ENCODE data around the gene RALY. TPM values are rescaled to one million over a fixed set of nuclear protein-coding genes. Genes with fewer than 3 reads are reported as not detected.

RALY gene
- total and polyA plus RNA-seq, 2 donors (not counting 3 experiments of a cell fraction or from before 2014, with no cell fraction given), result 142 to 146 TPM

GRCh38 chr20:34078540-34078939 is 84.8 kb downstream of the RALY start:
- dilution Hi-C loops (cut with MboI; ENCODE audit: extremely low pct_ligation_motif_present, low sequenced_read_pairs), result no loop called here
- Histone ChIP-seq H4K20me1 (replicated peaks; ENCODE audit: control insufficient read depth, extremely low read depth, insufficient read depth, low read length) (no peaks in the 10 kb centered on the region), H3K9ac (replicated peaks; ENCODE audit: extremely low read depth, insufficient read depth, low read length) (no peak overlapping the region), H3K79me2 (ENCODE audit: control insufficient read depth, insufficient read depth, low read length) (peaks cover 3% of the 10 kb centered on the region), H3K27me3 (ENCODE audit: control insufficient read depth in 2 of 2, insufficient read depth in 2 of 2, low read length in 2 of 2) (no peaks in the 10 kb centered on the region), H3K4me3 (replicated peaks in 1 of 3; ENCODE audit: insufficient read depth in 1 of 3, low read depth in 1 of 3, low read length in 3 of 3) (no peak overlapping the region), H3K9me3 (replicated peaks; ENCODE audit: control insufficient read depth, insufficient read depth, low read length) (no peaks in the 10 kb centered on the region), H2AFZ (ENCODE audit: low read depth, low read length) (no peak overlapping the region), H3K36me3 (ENCODE audit: control insufficient read depth in 2 of 2, extremely low read depth in 1 of 2, insufficient read depth in 2 of 2, low read length in 2 of 2) (peaks cover 3 to 43% of the 10 kb centered on the region in 2 experiments), H3K4me2 (ENCODE audit: insufficient read depth, low read length) (no peak overlapping the region), H3K9me1 (replicated peaks; ENCODE audit: control insufficient read depth, extremely low read depth, insufficient read depth, low read length) (no peaks in the 10 kb centered on the region), H3K27ac (ENCODE audit: insufficient read depth, low read depth, low read length) (no peak overlapping the region), H3K4me1 (ENCODE audit: control insufficient read depth, extremely low read depth, insufficient read depth, low read length) (no peaks in the 10 kb centered on the region)
- TF ChIP-seq, protein P1, sequence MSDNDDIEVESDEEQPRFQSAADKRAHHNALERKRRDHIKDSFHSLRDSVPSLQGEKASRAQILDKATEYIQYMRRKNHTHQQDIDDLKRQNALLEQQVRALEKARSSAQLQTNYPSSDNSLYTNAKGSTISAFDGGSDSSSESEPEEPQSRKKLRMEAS (IDR thresholded peaks at IDR 0.05; ENCODE audit: insufficient read depth, insufficient read length), result no peak
- TF ChIP-seq POLR2AphosphoS5 (IDR thresholded peaks at IDR 0.05; ENCODE audit: insufficient read depth, low read depth, low read length), result no peak
- no peak for TF ChIP-seq GATA2 (IDR thresholded peaks at IDR 0.05; ENCODE audit: insufficient read depth, insufficient read length, low read depth, low read length)
- no peak for TF ChIP-seq JUN (IDR thresholded peaks at IDR 0.05; ENCODE audit: borderline replicate concordance, insufficient read depth, insufficient read length, low read depth)
- no peak for TF ChIP-seq POLR2A (IDR thresholded peaks at IDR 0.05; ENCODE audit: low read depth, low read length)
- no peak for TF ChIP-seq EZH2 (IDR thresholded peaks at IDR 0.05; ENCODE audit: borderline replicate concordance, low read depth, low read length, severe bottlenecking)
- TF ChIP-seq, protein P2, sequence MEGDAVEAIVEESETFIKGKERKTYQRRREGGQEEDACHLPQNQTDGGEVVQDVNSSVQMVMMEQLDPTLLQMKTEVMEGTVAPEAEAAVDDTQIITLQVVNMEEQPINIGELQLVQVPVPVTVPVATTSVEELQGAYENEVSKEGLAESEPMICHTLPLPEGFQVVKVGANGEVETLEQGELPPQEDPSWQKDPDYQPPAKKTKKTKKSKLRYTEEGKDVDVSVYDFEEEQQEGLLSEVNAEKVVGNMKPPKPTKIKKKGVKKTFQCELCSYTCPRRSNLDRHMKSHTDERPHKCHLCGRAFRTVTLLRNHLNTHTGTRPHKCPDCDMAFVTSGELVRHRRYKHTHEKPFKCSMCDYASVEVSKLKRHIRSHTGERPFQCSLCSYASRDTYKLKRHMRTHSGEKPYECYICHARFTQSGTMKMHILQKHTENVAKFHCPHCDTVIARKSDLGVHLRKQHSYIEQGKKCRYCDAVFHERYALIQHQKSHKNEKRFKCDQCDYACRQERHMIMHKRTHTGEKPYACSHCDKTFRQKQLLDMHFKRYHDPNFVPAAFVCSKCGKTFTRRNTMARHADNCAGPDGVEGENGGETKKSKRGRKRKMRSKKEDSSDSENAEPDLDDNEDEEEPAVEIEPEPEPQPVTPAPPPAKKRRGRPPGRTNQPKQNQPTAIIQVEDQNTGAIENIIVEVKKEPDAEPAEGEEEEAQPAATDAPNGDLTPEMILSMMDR (IDR thresholded peaks at IDR 0.05; ENCODE audit: extremely low read depth in 1 of 2, insufficient read depth in 1 of 2, low read depth in 1 of 2, low read length in 2 of 2), result no peak
- no peak for TF ChIP-seq FOS (IDR thresholded peaks at IDR 0.05; ENCODE audit: borderline replicate concordance, insufficient read depth, low read length)
- no peak for TF ChIP-seq MYC (IDR thresholded peaks at IDR 0.05; ENCODE audit: low read depth, low read length)
- FAIRE-seq (no peak), DNase-seq (ENCODE audit: low read depth, low spot score) (no peak)
- ChIA-PET POLR2A (no interaction called here), CTCF (interaction anchor here (1.3 kb wide), 1 partner anchor 216 kb away, joined by 5 read pairs; no protein-coding TSS in a partner anchor)
- intact Hi-C loops (cut with micrococcal nuclease), result no loop called here
- no TSS peak for BruUV-seq (replicated peaks)

Measured in endothelial cell of umbilical vein (primary cell).